ENCODE data around the gene PKP2. TPM values are rescaled to one million over a fixed set of nuclear protein-coding genes. Genes with fewer than 3 reads are reported as not detected.

PKP2 gene
- total and polyA plus RNA-seq, 2 of the 8 experiments (the other 6 are each of a cell fraction or from before 2014, with no cell fraction given), result 9.6 to 44.8 TPM

- Histone ChIP-seq H2BK20ac (ENCODE audit: low read length) (no peak overlapping the region), H4K5ac (ENCODE audit: insufficient read length, low read depth, low read length) (no peak overlapping the region), H3K4me2 (ENCODE audit: insufficient read depth in 1 of 2, low read depth in 2 of 2, low read length in 2 of 2) (no peak overlapping the region), H3K18ac (ENCODE audit: extremely low read depth, low read length) (no peak overlapping the region), H3K79me1 (ENCODE audit: low read depth, low read length) (no peaks in the 10 kb centered on the region), H2BK5ac (ENCODE audit: low read depth, low read length) (no peak overlapping the region), H2BK12ac (ENCODE audit: low read depth, low read length) (no peak overlapping the region), H3K9me3 (ENCODE audit: insufficient read depth in 2 of 2, low read depth in 1 of 2, low read length in 1 of 2) (no peaks in the 10 kb centered on the region), H3K14ac (ENCODE audit: insufficient read length) (no peak overlapping the region), H2BK120ac (replicated peaks; ENCODE audit: low read depth, low read length) (no peak overlapping the region), H3K4me3 (ENCODE audit: extremely low read depth in 1 of 4, insufficient read depth in 2 of 4, low read depth in 3 of 4, low read length in 4 of 4) (no peak overlapping the region), H4K20me1 (replicated peaks in 1 of 2; ENCODE audit: control insufficient read depth in 1 of 2, insufficient read depth in 2 of 2, low read length in 2 of 2) (no peaks in the 10 kb centered on the region), H3K4ac (replicated peaks; ENCODE audit: insufficient read length, low read depth, low read length) (no peak overlapping the region), H3K4me1 (replicated peaks in 1 of 4; ENCODE audit: control insufficient read depth in 3 of 4, insufficient read depth in 4 of 4, low read length in 3 of 4) (no peaks in the 10 kb centered on the region), H3K9ac (replicated peaks in 1 of 4; ENCODE audit: extremely low read depth in 1 of 4, low read depth in 3 of 4, low read length in 3 of 4) (no peak overlapping the region), H3K23me2 (ENCODE audit: low read depth, low read length) (no peaks in the 10 kb centered on the region; the same call in 1 of the 2 replicates), H3K23ac (ENCODE audit: insufficient read length) (no peak overlapping the region), H3K79me2 (ENCODE audit: control insufficient read depth in 1 of 2, insufficient read depth in 2 of 2, low read length in 2 of 2) (no peaks in the 10 kb centered on the region), H3K56ac (replicated peaks; ENCODE audit: insufficient read length, low read depth, low read length) (no peak overlapping the region), H2BK15ac (ENCODE audit: low read length) (no peak overlapping the region), H3K36me3 (ENCODE audit: control insufficient read depth in 2 of 4, insufficient read depth in 4 of 4, low read length in 3 of 4) (no peaks in the 10 kb centered on the region), H4K91ac (replicated peaks; ENCODE audit: insufficient read length, low read length) (no peak overlapping the region), H2AK5ac (ENCODE audit: low read depth, low read length) (no peak overlapping the region), H4K8ac (ENCODE audit: extremely low read depth, insufficient read depth, low read length) (no peak overlapping the region), H3K27me3 (replicated peaks in 1 of 4; ENCODE audit: control insufficient read depth in 3 of 4, extremely low read depth in 1 of 4, insufficient read depth in 3 of 4, low read length in 3 of 4) (no peaks in the 10 kb centered on the region), H2AFZ (ENCODE audit: low read length) (no peak overlapping the region), H3K27ac (ENCODE audit: low read depth, low read length) (no peak overlapping the region)
- POLR2A ChIA-PET (ENCODE audit: partially characterized antibody), result interaction anchor here (1.0 kb wide), 1 partner anchor 151 kb away, joined by 7 read pairs; the partner anchor contains the start of gene YARS2
- CTCF ChIA-PET (ENCODE audit: partially characterized antibody), result interaction anchor here (1.2 kb wide), 1 partner anchor 12 kb away, joined by 5 read pairs; no protein-coding TSS in a partner anchor
- DNase-seq (ENCODE audit: low read depth in 1 of 2, low spot score in 2 of 2), result no peak
- no peak for FAIRE-seq
- 89% methylated on average over 9 of the region's 9 CpGs; no CpG with 5 or more reads in 1 of the 2 experiments for WGBS, 2 experiments (ENCODE audit: extremely low coverage in 1 of 2, insufficient coverage in 1 of 2, insufficient read length in 1 of 2, insufficient replicate concordance in 2 of 2, low coverage in 1 of 2, low lambda C conversion rate in 2 of 2, missing lambda C conversion rate in 1 of 2)
- TF ChIP-seq SP2 (IDR thresholded peaks at IDR 0.05; ENCODE audit: low read length) (no peak), NRF1 (IDR thresholded peaks at IDR 0.05; ENCODE audit: low read depth, low read length) (no peak), CTBP2 (IDR thresholded peaks at IDR 0.05; ENCODE audit: borderline replicate concordance, insufficient read depth, insufficient read length, low read length) (no peak), KDM4A (IDR thresholded peaks at IDR 0.05; ENCODE audit: low read depth, low read length, severe bottlenecking) (no peak), BACH1 (IDR thresholded peaks at IDR 0.05; ENCODE audit: low read length) (no peak), SIN3A (conservative IDR thresholded peaks at IDR 0.05 in 1 of 2, IDR thresholded peaks at IDR 0.05 in 1 of 2; ENCODE audit: low read depth in 1 of 2, low read length in 2 of 2) (no peak), TAF7 (optimal IDR thresholded peaks at IDR 0.05; ENCODE audit: borderline replicate concordance, low read depth, low read length) (no peak), JUND (IDR thresholded peaks at IDR 0.05; ENCODE audit: low read length) (no peak), HDAC2 (IDR thresholded peaks at IDR 0.05; ENCODE audit: borderline replicate concordance in 1 of 2, low read depth in 2 of 2, low read length in 2 of 2) (no peak), EGR1 (IDR thresholded peaks at IDR 0.05; ENCODE audit: borderline replicate concordance, low read depth, low read length) (no peak)
- TF ChIP-seq, protein P1, sequence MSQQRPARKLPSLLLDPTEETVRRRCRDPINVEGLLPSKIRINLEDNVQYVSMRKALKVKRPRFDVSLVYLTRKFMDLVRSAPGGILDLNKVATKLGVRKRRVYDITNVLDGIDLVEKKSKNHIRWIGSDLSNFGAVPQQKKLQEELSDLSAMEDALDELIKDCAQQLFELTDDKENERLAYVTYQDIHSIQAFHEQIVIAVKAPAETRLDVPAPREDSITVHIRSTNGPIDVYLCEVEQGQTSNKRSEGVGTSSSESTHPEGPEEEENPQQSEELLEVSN (IDR thresholded peaks at IDR 0.05), result no peak
Observed at GRCh38 chr12:32906399-32907165, 10.0 kb upstream of the PKP2 start.
